HL-60 (cell line): Measurements from ENCODE around the gene MRPL11.

Experiments
- DNase-seq, 2 experiments: peaks; one replicate each; pipeline ENCODE4 v3.0.0-alpha.2; 2010 to 2020; ENCODE audit warnings: low read depth in 1 of 2, low spot score in 1 of 2
- H3K27ac ChIP-seq: fragments of 250-450 bp; sonication (Bioruptor Pico); replicated peaks from 2 replicates; pipeline ENCODE4 v1.5.1; 2020; ENCODE audit warnings: mild to moderate bottlenecking, moderate library complexity
- H3K27me3 ChIP-seq: fragments of 250-450 bp; sonication (Bioruptor Pico); 2 replicates; pipeline ENCODE4 v1.5.1; 2021; ENCODE audit warnings: mild to moderate bottlenecking, moderate library complexity; ENCODE audit not compliant: insufficient read depth, poor library complexity, severe bottlenecking
- H3K4me3 ChIP-seq: replicated peaks from 2 replicates; pipeline ENCODE4 v1.5.1; 2011; ENCODE audit warnings: mild to moderate bottlenecking, control low read depth, low read length; ENCODE audit not compliant: insufficient read depth
- GABPA ChIP-seq: IDR thresholded peaks from 2 replicates; pipeline ENCODE4 v1.6.1; 2012; ENCODE audit warnings: low read depth
- POLR2AphosphoS5 ChIP-seq: IDR thresholded peaks from 2 replicates; pipeline ENCODE4 v1.6.1; 2012; ENCODE audit warnings: low read depth
- SPI1 ChIP-seq: IDR thresholded peaks from 2 replicates; pipeline ENCODE4 v1.6.1; 2012; ENCODE audit warnings: low read depth, mild to moderate bottlenecking, borderline replicate concordance
- TF ChIP-seq, protein P1 (sequence below): IDR thresholded peaks from one replicate; pipeline ENCODE4 v1.5.1; 2011; ENCODE audit warnings: low read length, control low read depth, inconsistent platforms; ENCODE audit not compliant: insufficient read depth
- TF ChIP-seq, protein P2 (sequence below): IDR thresholded peaks from 2 replicates; pipeline ENCODE4 v1.6.1; 2012; ENCODE audit warnings: low read depth; ENCODE audit not compliant: insufficient replicate concordance

Gene MRPL11

DNA sequence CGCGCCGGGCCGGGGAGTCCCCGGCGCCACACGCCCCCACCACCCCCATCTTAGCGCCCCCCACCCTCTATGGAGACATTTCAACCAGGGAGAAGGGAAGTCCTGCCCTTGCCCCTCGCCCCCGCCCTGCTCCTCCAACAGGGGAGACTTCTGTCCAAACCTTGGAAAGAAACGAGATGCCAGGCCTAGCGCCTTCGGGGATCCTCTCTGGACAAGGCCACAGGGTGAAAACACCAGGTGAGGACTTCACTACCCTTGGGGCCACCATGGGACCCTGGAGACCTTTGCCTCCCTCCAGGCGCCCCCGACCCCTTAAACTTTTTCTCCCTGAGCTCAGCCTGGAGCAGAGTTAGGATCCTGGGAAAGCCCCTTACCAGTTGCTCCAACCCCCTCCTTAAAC, 29.4 kb downstream of the MRPL11 start:
- H3K4me3 ChIP-seq, result peak overlapping the region; percentile 41; the same call in 1 of the 2 replicates

DNA sequence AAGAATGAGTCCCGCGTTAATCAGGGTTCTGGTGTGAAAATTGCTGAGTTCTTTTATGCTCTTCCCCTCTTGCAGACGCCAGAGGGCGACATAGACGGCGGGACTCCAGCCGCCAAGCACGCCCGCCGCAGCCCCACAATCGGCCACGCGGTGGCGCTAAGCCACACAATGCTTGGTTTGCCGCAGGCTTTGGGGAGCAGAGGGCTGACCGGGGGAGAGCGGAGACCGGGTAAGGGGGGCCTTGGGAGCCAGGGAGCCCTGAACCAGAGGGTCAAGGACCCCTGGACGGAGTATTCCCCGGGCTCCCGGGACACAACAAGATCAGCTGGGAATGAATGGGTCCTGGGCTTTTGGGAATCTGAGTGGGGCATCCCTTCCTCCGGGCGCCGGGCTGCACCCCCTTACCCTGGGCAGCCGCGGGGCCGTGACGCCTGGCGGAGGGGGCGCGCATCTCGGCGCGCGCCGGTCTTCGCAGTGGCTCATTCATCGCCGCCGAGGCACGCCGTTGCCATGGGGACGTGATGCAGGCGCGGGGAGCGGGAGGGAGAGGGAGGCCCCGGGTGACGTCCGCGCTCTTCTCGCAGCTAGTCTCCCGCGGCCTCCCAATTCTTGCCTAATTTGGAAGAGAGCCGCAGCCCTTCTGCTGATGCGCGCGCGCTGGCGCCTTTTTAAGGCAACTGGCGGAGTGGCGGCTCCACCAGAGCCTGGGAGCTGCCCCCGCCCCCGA, 30.0 kb downstream of the MRPL11 start:
- TF ChIP-seq, protein P1, sequence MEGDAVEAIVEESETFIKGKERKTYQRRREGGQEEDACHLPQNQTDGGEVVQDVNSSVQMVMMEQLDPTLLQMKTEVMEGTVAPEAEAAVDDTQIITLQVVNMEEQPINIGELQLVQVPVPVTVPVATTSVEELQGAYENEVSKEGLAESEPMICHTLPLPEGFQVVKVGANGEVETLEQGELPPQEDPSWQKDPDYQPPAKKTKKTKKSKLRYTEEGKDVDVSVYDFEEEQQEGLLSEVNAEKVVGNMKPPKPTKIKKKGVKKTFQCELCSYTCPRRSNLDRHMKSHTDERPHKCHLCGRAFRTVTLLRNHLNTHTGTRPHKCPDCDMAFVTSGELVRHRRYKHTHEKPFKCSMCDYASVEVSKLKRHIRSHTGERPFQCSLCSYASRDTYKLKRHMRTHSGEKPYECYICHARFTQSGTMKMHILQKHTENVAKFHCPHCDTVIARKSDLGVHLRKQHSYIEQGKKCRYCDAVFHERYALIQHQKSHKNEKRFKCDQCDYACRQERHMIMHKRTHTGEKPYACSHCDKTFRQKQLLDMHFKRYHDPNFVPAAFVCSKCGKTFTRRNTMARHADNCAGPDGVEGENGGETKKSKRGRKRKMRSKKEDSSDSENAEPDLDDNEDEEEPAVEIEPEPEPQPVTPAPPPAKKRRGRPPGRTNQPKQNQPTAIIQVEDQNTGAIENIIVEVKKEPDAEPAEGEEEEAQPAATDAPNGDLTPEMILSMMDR, result peak; percentile 96
- TF ChIP-seq GABPA (no peak), POLR2AphosphoS5 (no peak), SPI1 (peak; percentile 35; the same call in 1 of the 2 replicates)
- TF ChIP-seq, protein P2, sequence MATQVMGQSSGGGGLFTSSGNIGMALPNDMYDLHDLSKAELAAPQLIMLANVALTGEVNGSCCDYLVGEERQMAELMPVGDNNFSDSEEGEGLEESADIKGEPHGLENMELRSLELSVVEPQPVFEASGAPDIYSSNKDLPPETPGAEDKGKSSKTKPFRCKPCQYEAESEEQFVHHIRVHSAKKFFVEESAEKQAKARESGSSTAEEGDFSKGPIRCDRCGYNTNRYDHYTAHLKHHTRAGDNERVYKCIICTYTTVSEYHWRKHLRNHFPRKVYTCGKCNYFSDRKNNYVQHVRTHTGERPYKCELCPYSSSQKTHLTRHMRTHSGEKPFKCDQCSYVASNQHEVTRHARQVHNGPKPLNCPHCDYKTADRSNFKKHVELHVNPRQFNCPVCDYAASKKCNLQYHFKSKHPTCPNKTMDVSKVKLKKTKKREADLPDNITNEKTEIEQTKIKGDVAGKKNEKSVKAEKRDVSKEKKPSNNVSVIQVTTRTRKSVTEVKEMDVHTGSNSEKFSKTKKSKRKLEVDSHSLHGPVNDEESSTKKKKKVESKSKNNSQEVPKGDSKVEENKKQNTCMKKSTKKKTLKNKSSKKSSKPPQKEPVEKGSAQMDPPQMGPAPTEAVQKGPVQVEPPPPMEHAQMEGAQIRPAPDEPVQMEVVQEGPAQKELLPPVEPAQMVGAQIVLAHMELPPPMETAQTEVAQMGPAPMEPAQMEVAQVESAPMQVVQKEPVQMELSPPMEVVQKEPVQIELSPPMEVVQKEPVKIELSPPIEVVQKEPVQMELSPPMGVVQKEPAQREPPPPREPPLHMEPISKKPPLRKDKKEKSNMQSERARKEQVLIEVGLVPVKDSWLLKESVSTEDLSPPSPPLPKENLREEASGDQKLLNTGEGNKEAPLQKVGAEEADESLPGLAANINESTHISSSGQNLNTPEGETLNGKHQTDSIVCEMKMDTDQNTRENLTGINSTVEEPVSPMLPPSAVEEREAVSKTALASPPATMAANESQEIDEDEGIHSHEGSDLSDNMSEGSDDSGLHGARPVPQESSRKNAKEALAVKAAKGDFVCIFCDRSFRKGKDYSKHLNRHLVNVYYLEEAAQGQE, result peak; percentile 22
- peak; percentile 83 for DNase-seq
- H3K27me3 ChIP-seq, result no peaks in the 10 kb centered on the region
- no peak overlapping the region for H3K27ac ChIP-seq
- H3K4me3 ChIP-seq, result peak overlapping the region; percentile 41

More for the DNA sequence above, 29.4 kb downstream of the MRPL11 start:
- no peak for TF ChIP-seq GABPA
- TF ChIP-seq, protein P1, result no peak
- no peak for TF ChIP-seq POLR2AphosphoS5
- TF ChIP-seq SPI1, result no peak
- TF ChIP-seq, protein P2, result no peak
- Histone ChIP-seq H3K27ac (no peak overlapping the region), H3K27me3 (no peaks in the 10 kb centered on the region)
- DNase-seq, result no peak

DNA sequence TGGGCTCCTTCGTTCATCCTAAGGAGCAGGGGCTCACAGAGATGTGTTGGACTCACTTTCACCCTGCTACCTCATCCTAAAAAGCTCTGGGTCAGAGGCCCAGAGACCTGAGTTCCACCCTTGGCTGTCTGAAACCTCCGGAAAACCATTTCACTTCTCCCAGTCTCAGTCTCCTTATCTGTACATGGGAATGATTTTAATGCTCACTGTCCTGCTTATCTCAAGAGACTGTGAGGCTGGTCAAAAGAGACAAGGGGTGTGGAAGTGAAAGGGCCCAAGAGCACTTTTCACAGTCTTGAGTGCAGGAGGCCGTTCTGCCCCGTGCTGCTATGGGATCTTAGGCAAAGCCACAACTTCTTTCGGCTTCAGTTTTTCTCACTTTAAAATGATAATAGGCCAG, 31.0 kb downstream of the MRPL11 start:
- no peak for DNase-seq
- Histone ChIP-seq H3K27me3 (no peaks in the 10 kb centered on the region), H3K4me3 (no peak overlapping the region), H3K27ac (no peak overlapping the region)
- TF ChIP-seq SPI1 (no peak), POLR2AphosphoS5 (no peak)

DNA sequence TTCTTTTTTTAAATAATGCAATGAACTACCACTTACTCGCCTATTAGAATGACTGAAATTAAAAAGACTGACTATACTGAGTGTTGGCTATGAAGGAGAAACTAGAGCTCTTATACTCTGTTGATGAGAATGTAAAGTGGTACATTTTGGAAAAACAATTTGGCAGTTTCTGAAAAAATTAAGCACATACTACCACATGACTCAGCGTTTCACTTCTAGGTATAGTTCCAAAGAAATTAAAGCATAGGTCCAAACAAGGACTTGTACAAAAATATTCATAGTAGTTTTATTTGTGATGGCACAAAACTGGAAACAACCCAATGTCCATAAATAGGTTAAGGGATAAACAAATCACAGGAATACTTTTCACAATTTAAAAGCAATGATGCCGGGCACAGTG, 44.7 kb downstream of the MRPL11 start:
- H3K4me3 ChIP-seq, result no peak overlapping the region
- peaks cover 2% of the 10 kb centered on the region for H3K27me3 ChIP-seq
- no peak for DNase-seq
- TF ChIP-seq, protein P2, result no peak
- TF ChIP-seq GABPA (no peak), POLR2AphosphoS5 (no peak), SPI1 (no peak)
- TF ChIP-seq, protein P1, result no peak
- no peak overlapping the region for H3K27ac ChIP-seq
